ENCODE measurements around the gene TAX1BP3.

DNA sequence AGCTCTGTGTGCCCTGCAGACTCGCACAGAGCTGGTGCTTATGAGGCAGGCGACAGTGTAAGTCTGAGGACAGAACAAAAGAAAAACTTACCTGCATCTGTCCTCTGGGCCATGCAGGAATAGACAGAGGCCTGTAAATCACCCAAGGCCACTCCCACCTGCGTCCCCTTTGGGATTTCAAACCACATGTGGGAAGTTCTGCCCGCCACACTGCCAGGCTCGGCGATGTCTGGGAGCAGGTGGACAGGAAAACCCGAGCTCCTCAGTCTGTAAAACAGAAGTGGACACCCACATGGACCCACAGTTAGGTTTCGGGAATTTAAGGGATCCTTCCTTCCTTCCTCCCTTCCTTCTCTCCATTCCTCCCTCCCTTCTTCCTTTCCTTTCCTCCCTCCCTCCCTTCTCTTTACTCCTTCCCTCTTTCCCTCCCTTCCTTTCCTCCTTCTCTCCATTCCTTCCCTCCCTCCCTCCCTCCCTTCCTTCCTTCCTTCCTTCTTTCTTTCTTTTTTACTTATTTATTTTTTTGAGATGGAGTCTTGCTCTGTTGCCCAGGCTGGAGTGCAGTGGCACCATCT, 47.1 kb downstream of the TAX1BP3 start:
- TF ChIP-seq CREB1 (CRISPR knock-in tag; IDR thresholded peaks at IDR 0.05; ENCODE audit: low read depth), result no peak
- no peak for TF ChIP-seq EZH2 (IDR thresholded peaks at IDR 0.05; ENCODE audit: low read depth, unreplicated experiment)
- TF ChIP-seq, protein P1, sequence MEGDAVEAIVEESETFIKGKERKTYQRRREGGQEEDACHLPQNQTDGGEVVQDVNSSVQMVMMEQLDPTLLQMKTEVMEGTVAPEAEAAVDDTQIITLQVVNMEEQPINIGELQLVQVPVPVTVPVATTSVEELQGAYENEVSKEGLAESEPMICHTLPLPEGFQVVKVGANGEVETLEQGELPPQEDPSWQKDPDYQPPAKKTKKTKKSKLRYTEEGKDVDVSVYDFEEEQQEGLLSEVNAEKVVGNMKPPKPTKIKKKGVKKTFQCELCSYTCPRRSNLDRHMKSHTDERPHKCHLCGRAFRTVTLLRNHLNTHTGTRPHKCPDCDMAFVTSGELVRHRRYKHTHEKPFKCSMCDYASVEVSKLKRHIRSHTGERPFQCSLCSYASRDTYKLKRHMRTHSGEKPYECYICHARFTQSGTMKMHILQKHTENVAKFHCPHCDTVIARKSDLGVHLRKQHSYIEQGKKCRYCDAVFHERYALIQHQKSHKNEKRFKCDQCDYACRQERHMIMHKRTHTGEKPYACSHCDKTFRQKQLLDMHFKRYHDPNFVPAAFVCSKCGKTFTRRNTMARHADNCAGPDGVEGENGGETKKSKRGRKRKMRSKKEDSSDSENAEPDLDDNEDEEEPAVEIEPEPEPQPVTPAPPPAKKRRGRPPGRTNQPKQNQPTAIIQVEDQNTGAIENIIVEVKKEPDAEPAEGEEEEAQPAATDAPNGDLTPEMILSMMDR (conservative IDR thresholded peaks at IDR 0.05; ENCODE audit: low read depth in 2 of 2), result no peak
- TF ChIP-seq POLR2AphosphoS5 (IDR thresholded peaks at IDR 0.05; ENCODE audit: low read depth), result no peak
- TF ChIP-seq, protein P2, sequence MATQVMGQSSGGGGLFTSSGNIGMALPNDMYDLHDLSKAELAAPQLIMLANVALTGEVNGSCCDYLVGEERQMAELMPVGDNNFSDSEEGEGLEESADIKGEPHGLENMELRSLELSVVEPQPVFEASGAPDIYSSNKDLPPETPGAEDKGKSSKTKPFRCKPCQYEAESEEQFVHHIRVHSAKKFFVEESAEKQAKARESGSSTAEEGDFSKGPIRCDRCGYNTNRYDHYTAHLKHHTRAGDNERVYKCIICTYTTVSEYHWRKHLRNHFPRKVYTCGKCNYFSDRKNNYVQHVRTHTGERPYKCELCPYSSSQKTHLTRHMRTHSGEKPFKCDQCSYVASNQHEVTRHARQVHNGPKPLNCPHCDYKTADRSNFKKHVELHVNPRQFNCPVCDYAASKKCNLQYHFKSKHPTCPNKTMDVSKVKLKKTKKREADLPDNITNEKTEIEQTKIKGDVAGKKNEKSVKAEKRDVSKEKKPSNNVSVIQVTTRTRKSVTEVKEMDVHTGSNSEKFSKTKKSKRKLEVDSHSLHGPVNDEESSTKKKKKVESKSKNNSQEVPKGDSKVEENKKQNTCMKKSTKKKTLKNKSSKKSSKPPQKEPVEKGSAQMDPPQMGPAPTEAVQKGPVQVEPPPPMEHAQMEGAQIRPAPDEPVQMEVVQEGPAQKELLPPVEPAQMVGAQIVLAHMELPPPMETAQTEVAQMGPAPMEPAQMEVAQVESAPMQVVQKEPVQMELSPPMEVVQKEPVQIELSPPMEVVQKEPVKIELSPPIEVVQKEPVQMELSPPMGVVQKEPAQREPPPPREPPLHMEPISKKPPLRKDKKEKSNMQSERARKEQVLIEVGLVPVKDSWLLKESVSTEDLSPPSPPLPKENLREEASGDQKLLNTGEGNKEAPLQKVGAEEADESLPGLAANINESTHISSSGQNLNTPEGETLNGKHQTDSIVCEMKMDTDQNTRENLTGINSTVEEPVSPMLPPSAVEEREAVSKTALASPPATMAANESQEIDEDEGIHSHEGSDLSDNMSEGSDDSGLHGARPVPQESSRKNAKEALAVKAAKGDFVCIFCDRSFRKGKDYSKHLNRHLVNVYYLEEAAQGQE (IDR thresholded peaks at IDR 0.05; ENCODE audit: unreplicated experiment), result no peak
- no peak for TF ChIP-seq EZH2phosphoT487 (IDR thresholded peaks at IDR 0.05; ENCODE audit: unreplicated experiment)
- TF ChIP-seq, protein P3, sequence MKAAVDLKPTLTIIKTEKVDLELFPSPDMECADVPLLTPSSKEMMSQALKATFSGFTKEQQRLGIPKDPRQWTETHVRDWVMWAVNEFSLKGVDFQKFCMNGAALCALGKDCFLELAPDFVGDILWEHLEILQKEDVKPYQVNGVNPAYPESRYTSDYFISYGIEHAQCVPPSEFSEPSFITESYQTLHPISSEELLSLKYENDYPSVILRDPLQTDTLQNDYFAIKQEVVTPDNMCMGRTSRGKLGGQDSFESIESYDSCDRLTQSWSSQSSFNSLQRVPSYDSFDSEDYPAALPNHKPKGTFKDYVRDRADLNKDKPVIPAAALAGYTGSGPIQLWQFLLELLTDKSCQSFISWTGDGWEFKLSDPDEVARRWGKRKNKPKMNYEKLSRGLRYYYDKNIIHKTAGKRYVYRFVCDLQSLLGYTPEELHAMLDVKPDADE (IDR thresholded peaks at IDR 0.05), result no peak
- TF ChIP-seq NANOG (IDR thresholded peaks at IDR 0.05; ENCODE audit: borderline replicate concordance), result no peak

Measured in GM23338 (cell line).